ENCODE measurements around the gene SLC29A2. TPM values are rescaled to one million over a fixed set of nuclear protein-coding genes. Genes with fewer than 3 reads are reported as not detected.

The SLC29A2 gene
- total and polyA plus RNA-seq, 2 of the 8 experiments (the other 6 are each of a cell fraction or from before 2014, with no cell fraction given): 29.3 to 31.6 TPM

- no peak for TF ChIP-seq NRF1 (IDR thresholded peaks at IDR 0.05; ENCODE audit: low read depth, low read length)
- no peak for TF ChIP-seq HDAC6 (IDR thresholded peaks at IDR 0.05; ENCODE audit: low read depth, low read length)
- TF ChIP-seq FOSL1 (IDR thresholded peaks at IDR 0.05; ENCODE audit: insufficient read depth, low read depth, low read length): no peak
- no peak for TF ChIP-seq RXRA (IDR thresholded peaks at IDR 0.05; ENCODE audit: insufficient read depth, low read depth, low read length)
- no peak for TF ChIP-seq JUND (IDR thresholded peaks at IDR 0.05; ENCODE audit: low read length)
- TF ChIP-seq PHF8 (conservative IDR thresholded peaks at IDR 0.05; ENCODE audit: low read depth, low read length): peak; percentile 97
- no peak for TF ChIP-seq CTBP2 (IDR thresholded peaks at IDR 0.05; ENCODE audit: borderline replicate concordance, insufficient read depth, insufficient read length, low read length)
- peak; percentile 97 for TF ChIP-seq ASH2L (IDR thresholded peaks at IDR 0.05; ENCODE audit: low read length)
- TF ChIP-seq, protein P1, sequence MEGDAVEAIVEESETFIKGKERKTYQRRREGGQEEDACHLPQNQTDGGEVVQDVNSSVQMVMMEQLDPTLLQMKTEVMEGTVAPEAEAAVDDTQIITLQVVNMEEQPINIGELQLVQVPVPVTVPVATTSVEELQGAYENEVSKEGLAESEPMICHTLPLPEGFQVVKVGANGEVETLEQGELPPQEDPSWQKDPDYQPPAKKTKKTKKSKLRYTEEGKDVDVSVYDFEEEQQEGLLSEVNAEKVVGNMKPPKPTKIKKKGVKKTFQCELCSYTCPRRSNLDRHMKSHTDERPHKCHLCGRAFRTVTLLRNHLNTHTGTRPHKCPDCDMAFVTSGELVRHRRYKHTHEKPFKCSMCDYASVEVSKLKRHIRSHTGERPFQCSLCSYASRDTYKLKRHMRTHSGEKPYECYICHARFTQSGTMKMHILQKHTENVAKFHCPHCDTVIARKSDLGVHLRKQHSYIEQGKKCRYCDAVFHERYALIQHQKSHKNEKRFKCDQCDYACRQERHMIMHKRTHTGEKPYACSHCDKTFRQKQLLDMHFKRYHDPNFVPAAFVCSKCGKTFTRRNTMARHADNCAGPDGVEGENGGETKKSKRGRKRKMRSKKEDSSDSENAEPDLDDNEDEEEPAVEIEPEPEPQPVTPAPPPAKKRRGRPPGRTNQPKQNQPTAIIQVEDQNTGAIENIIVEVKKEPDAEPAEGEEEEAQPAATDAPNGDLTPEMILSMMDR (IDR thresholded peaks at IDR 0.05; ENCODE audit: control extremely low read depth in 1 of 3, insufficient read depth in 1 of 3, low read depth in 1 of 3, low read length in 3 of 3): no peak
- no peak for TF ChIP-seq SUZ12 (IDR thresholded peaks at IDR 0.05; ENCODE audit: low read length)
- TF ChIP-seq CHD1 (IDR thresholded peaks at IDR 0.05; ENCODE audit: low read depth, low read length): no peak
- peak in 1 of 2 experiments; percentile 96; a peak in 2 of 3 replicates for TF ChIP-seq POLR2A (IDR thresholded peaks at IDR 0.05; ENCODE audit: control extremely low read depth in 1 of 2, low read depth in 2 of 2, low read length in 2 of 2)
- TF ChIP-seq TAF1 (IDR thresholded peaks at IDR 0.05; ENCODE audit: low read depth, low read length): peak; percentile 89
These were observed 26.8 kb downstream of the SLC29A2 start, which contains the start of gene BRMS1 (continued) for GRCh38 chr11:66344550-66345315.
